H9 (cell line): ENCODE measurements around the gene UQCRC1. TPM values are rescaled to one million over a fixed set of nuclear protein-coding genes. Genes with fewer than 3 reads are reported as not detected.

Experiments used
- DNase-seq: peaks from one replicate; pipeline ENCODE4 v3.0.0-alpha.2; 2017
- H2AFZ ChIP-seq: one replicate; pipeline ENCODE4 v1.6.1; 2013; ENCODE audit warnings: mild to moderate bottlenecking, low read length, control low read depth, moderate library complexity
- H2AK5ac ChIP-seq: 2 replicates; pipeline ENCODE4 v1.6.1; 2013; ENCODE audit warnings: low read length, control low read depth, mixed read lengths; ENCODE audit not compliant: insufficient read length
- H2BK120ac ChIP-seq: one replicate; pipeline ENCODE4 v1.6.1; 2013; ENCODE audit warnings: low read depth, mild to moderate bottlenecking, low read length, control low read depth, inconsistent platforms; ENCODE audit not compliant: poor library complexity, severe bottlenecking
- H2BK12ac ChIP-seq: 2 replicates; pipeline ENCODE4 v1.6.1; 2013; ENCODE audit warnings: low read length, control low read depth, mixed read lengths, low read depth; ENCODE audit not compliant: insufficient read length
- H2BK15ac ChIP-seq: 2 replicates; pipeline ENCODE4 v1.6.1; 2013; ENCODE audit warnings: low read depth, low read length, control low read depth
- H2BK20ac ChIP-seq: one replicate; pipeline ENCODE4 v1.6.1; 2013; ENCODE audit warnings: low read depth, mild to moderate bottlenecking, low read length, control low read depth, inconsistent platforms; ENCODE audit not compliant: poor library complexity, severe bottlenecking
- H2BK5ac ChIP-seq: 2 replicates; pipeline ENCODE4 v1.6.1; 2013; ENCODE audit warnings: low read length, control low read depth, mixed read lengths; ENCODE audit not compliant: insufficient read length
- H3K14ac ChIP-seq: 2 replicates; pipeline ENCODE4 v1.6.1; 2013; ENCODE audit warnings: low read length, control low read depth; ENCODE audit not compliant: insufficient read depth
- H3K18ac ChIP-seq: 2 replicates; pipeline ENCODE4 v1.6.1; 2013; ENCODE audit warnings: low read depth, mild to moderate bottlenecking, mixed read lengths, low read length, control low read depth; ENCODE audit not compliant: insufficient read length
- H3K23ac ChIP-seq: 2 replicates; pipeline ENCODE4 v1.6.1; 2013; ENCODE audit warnings: low read length, control low read depth, mixed read lengths, low read depth; ENCODE audit not compliant: insufficient read length
- H3K23me2 ChIP-seq: 2 replicates; pipeline ENCODE4 v1.6.1; 2013; ENCODE audit warnings: low read depth, mild to moderate bottlenecking, mixed read lengths, low read length, control low read depth; ENCODE audit not compliant: insufficient read length, poor library complexity, severe bottlenecking
- H3K27ac ChIP-seq: 2 replicates; pipeline ENCODE4 v1.5.1; 2013; ENCODE audit warnings: low read length, control low read depth, mixed read lengths, low read depth; ENCODE audit not compliant: insufficient read length
- H3K27me3 ChIP-seq: 2 replicates; pipeline ENCODE4 v1.6.1; 2013; ENCODE audit warnings: low read length, control low read depth, inconsistent platforms; ENCODE audit not compliant: insufficient read depth
- H3K4ac ChIP-seq: 2 replicates; pipeline ENCODE4 v1.6.1; 2013; ENCODE audit warnings: low read depth, mild to moderate bottlenecking, control low read depth, inconsistent platforms, low read length, moderate library complexity
- H3K4me1 ChIP-seq: 2 replicates; pipeline ENCODE4 v1.6.1; 2013; ENCODE audit warnings: low read length, control low read depth, inconsistent platforms; ENCODE audit not compliant: insufficient read depth
- H3K4me2 ChIP-seq: 2 replicates; pipeline ENCODE4 v1.6.1; 2013; ENCODE audit warnings: low read length, control low read depth, mixed read lengths; ENCODE audit not compliant: insufficient read length, insufficient read depth
- H3K56ac ChIP-seq: 2 replicates; pipeline ENCODE4 v1.6.1; 2013; ENCODE audit warnings: low read depth, mild to moderate bottlenecking, mixed read lengths, low read length, control low read depth; ENCODE audit not compliant: insufficient read length
- H3K79me1 ChIP-seq: 2 replicates; pipeline ENCODE4 v1.6.1; 2013; ENCODE audit warnings: low read depth, mild to moderate bottlenecking, moderate library complexity, low read length, control low read depth, inconsistent platforms; ENCODE audit not compliant: insufficient read depth, poor library complexity, severe bottlenecking
- H3K79me2 ChIP-seq: 2 replicates; pipeline ENCODE4 v1.6.1; 2013; ENCODE audit warnings: low read length, control low read depth, inconsistent platforms; ENCODE audit not compliant: insufficient read depth
- H3K9ac ChIP-seq: 2 replicates; pipeline ENCODE4 v1.6.1; 2013; ENCODE audit warnings: low read length, control low read depth, mixed read lengths; ENCODE audit not compliant: insufficient read length; ENCODE audit errors: extremely low read depth
- H3K9me3 ChIP-seq: one replicate; pipeline ENCODE4 v1.6.1; 2013; ENCODE audit warnings: low read depth, low read length, inconsistent platforms; ENCODE audit not compliant: control insufficient read depth
- H3T11ph ChIP-seq: one replicate; pipeline ENCODE4 v1.6.1; 2013; ENCODE audit warnings: mild to moderate bottlenecking, low read length, control low read depth, inconsistent platforms
- H4K20me1 ChIP-seq: one replicate; pipeline ENCODE4 v1.6.1; 2013; ENCODE audit not compliant: control insufficient read depth, insufficient read length, insufficient read depth
- H4K5ac ChIP-seq: 2 replicates; pipeline ENCODE4 v1.6.1; 2013; ENCODE audit warnings: low read depth, mild to moderate bottlenecking, mixed read lengths, low read length, control low read depth; ENCODE audit not compliant: insufficient read length
- H4K8ac ChIP-seq: replicated peaks from 2 replicates; pipeline ENCODE4 v1.6.1; 2013; ENCODE audit warnings: low read length, control low read depth, mixed read lengths, low read depth; ENCODE audit not compliant: insufficient read length
- H4K91ac ChIP-seq: 2 replicates; pipeline ENCODE4 v1.6.1; 2013; ENCODE audit warnings: low read depth, mild to moderate bottlenecking, moderate library complexity, mixed read lengths, low read length, control low read depth; ENCODE audit not compliant: insufficient read length
- H3K27ac Mint-ChIP-seq, 3 experiments: 2 replicates in 2 of 3; 3 replicates in 1 of 3; pipeline ENCODE4 v1.8.0; 2020 to 2021; ENCODE audit warnings: mixed read lengths in 3 of 3, mild to moderate bottlenecking in 1 of 3, moderate library complexity in 1 of 3
- H3K27me3 Mint-ChIP-seq: 2 replicates; pipeline ENCODE4 v1.8.0; 2021; ENCODE audit warnings: low read depth, mild to moderate bottlenecking, moderate library complexity, mixed read lengths
- H3K36me3 Mint-ChIP-seq, 3 experiments: 2 replicates in 2 of 3; 3 replicates in 1 of 3; pipeline ENCODE4 v1.8.0; 2020 to 2021; ENCODE audit warnings: low read depth in 3 of 3, mixed read lengths in 3 of 3; ENCODE audit not compliant: insufficient read depth in 1 of 3
- H3K4me1 Mint-ChIP-seq, 2 experiments: 2 replicates each; pipeline ENCODE4 v1.8.0; 2020; ENCODE audit warnings: mixed read lengths in 2 of 2
- H3K4me3 Mint-ChIP-seq, 2 experiments: 2 replicates in 1 of 2; 3 replicates in 1 of 2; pipeline ENCODE4 v1.8.0; 2020 to 2021; ENCODE audit warnings: mild to moderate bottlenecking in 2 of 2, mixed read lengths in 2 of 2, moderate library complexity in 1 of 2
- H3K9me3 Mint-ChIP-seq, 2 experiments: 2 replicates in 1 of 2; 3 replicates in 1 of 2; pipeline ENCODE4 v1.8.0; 2020; ENCODE audit warnings: mild to moderate bottlenecking in 2 of 2, mixed read lengths in 2 of 2, moderate library complexity in 1 of 2
- WGBS: extraction: QIAGEN DNeasy Blood & Tissue Kit; methylation state at CpG from one replicate; pipeline ENCODE4 v1.1.7; 2013; ENCODE audit warnings: missing lambda C conversion rate, low lambda C conversion rate, mixed read lengths; ENCODE audit not compliant: insufficient read length; ENCODE audit errors: extremely low coverage; 5-methylcytosine and 5-hydroxymethylcytosine counted together
- total RNA-seq: library from RNA; stranded (reverse); gene quantifications from 2 replicates; pipeline ENCODE4 v1.2.1, GENCODE V29; 2021
- TF ChIP-seq, protein P1 (sequence below): fragments of 200-600 bp; sonication (generic); conservative IDR thresholded peaks from 3 replicates; pipeline ENCODE4 v1.8.0; 2021; ENCODE audit warnings: antibody characterized with exemption, mild to moderate bottlenecking

The UQCRC1 gene
- total RNA-seq, 1 experiment from 2014 or later: 285 TPM

DNA sequence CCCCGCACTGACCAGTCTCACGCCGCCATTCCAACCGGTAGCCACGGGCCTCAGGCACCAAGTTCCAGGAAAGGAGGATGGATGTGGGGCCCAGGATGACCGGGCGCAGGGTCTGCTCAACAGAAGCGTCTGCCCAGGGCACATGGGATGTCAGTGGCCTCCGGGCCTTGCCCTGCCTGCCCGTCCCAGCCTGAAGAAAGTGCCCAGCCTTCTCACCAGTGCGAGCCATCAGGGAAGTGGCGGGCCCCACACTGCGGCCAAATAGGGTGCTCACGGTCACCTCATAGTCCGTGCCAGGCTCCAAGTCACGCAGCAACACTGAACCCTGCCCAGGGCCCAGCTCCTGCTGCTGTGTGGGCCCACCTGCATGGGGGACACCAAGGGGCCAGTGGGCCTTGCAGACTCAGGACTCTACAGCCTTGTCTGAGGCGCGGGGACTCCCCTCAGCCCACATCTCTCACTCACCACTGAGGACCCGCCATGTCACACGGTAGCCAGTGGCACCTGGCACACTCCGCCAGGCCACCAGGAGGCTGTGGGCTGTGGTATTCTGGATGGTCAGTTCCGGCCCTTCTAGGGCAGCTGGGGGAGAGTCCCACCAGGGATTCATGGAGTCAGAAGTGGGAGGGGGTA is 17.4 kb downstream of the UQCRC1 start:
- Histone ChIP-seq H2BK20ac (no peak overlapping the region), H3K9me3 (no peaks in the 10 kb centered on the region), H4K20me1 (no peaks in the 10 kb centered on the region), H4K8ac (no peak overlapping the region), H3K4ac (no peak overlapping the region), H3K4me2 (no peak overlapping the region), H3T11ph (no peak overlapping the region), H2BK5ac (no peak overlapping the region), H2AFZ (no peak overlapping the region), H2BK15ac (no peak overlapping the region), H2BK12ac (no peak overlapping the region), H3K27ac (no peak overlapping the region), H3K18ac (no peak overlapping the region), H3K23me2 (no peaks in the 10 kb centered on the region), H3K56ac (no peak overlapping the region), H3K79me1 (no peaks in the 10 kb centered on the region), H3K23ac (no peak overlapping the region), H4K91ac (no peak overlapping the region), H4K5ac (no peak overlapping the region), H2AK5ac (no peak overlapping the region), H3K9ac (no peak overlapping the region), H3K27me3 (no peaks in the 10 kb centered on the region), H2BK120ac (no peak overlapping the region), H3K4me1 (no peaks in the 10 kb centered on the region), H3K14ac (no peak overlapping the region; the same call in 1 of the 2 replicates), H3K79me2 (no peaks in the 10 kb centered on the region)
- WGBS: no CpG with 5 or more reads among the region's 22 CpGs
- no peak for DNase-seq
- Mint-ChIP-seq H3K27ac (no peak overlapping the region), H3K4me1 (peaks cover 22 to 23% of the 10 kb centered on the region in 2 experiments), H3K27me3 (peaks cover 4% of the 10 kb centered on the region; the same call in 1 of the 2 replicates), H3K4me3 (no peak overlapping the region), H3K36me3 (peaks cover 0 to 7% (median 0%) of the 10 kb centered on the region in 3 experiments; a peak in 4 of 7 replicates), H3K9me3 (no peaks in the 10 kb centered on the region)
- TF ChIP-seq, protein P1, sequence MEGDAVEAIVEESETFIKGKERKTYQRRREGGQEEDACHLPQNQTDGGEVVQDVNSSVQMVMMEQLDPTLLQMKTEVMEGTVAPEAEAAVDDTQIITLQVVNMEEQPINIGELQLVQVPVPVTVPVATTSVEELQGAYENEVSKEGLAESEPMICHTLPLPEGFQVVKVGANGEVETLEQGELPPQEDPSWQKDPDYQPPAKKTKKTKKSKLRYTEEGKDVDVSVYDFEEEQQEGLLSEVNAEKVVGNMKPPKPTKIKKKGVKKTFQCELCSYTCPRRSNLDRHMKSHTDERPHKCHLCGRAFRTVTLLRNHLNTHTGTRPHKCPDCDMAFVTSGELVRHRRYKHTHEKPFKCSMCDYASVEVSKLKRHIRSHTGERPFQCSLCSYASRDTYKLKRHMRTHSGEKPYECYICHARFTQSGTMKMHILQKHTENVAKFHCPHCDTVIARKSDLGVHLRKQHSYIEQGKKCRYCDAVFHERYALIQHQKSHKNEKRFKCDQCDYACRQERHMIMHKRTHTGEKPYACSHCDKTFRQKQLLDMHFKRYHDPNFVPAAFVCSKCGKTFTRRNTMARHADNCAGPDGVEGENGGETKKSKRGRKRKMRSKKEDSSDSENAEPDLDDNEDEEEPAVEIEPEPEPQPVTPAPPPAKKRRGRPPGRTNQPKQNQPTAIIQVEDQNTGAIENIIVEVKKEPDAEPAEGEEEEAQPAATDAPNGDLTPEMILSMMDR: no peak
